Heart right ventricle (tissue), 16 donors: ENCODE results near the gene SCP2D1. TPM values are rescaled to one million over a fixed set of nuclear protein-coding genes. Genes with fewer than 3 reads are reported as not detected.
"Not testable (repeated sequence)": the region's sequence is repeated elsewhere in the genome, so short reads cannot be mapped to it uniquely, and the experiment has no call there.

Experiments
- ATAC-seq, 8 donors: fragments of 200-7000 bp; cut with Tn5 transposase; one replicate each; pipeline ENCODE4 v1.9.1; 2020; ENCODE audit warnings: mild to moderate bottlenecking in 8 of 8, moderate library complexity in 8 of 8, moderate number of reproducible peaks in 1 of 8
- DNase-seq, 2 donors: peaks; one replicate each; pipeline ENCODE4 v3.0.0-alpha.2; 2020
- H3K27ac ChIP-seq, 10 donors: fragments of 200-600 bp; sonication (generic) in 2 of 10; one replicate each; pipeline versions ENCODE4 v1.5.0 to v1.8.0; 2020 to 2022; ENCODE audit warnings: mild to moderate bottlenecking in 3 of 10
- H3K27me3 ChIP-seq, 7 donors: fragments of 200-600 bp; one replicate each; pipeline ENCODE4 v1.8.0; 2021 to 2022; ENCODE audit warnings: mild to moderate bottlenecking in 2 of 7
- H3K36me3 ChIP-seq, 9 donors: fragments of 200-600 bp; sonication (generic) in 1 of 9; one replicate each; pipeline versions ENCODE4 v1.5.0 to v1.8.0; 2020 to 2022; ENCODE audit warnings: mild to moderate bottlenecking in 2 of 9
- H3K4me1 ChIP-seq, 9 donors: fragments of 200-600 bp; sonication (generic) in 1 of 9; one replicate each; pipeline versions ENCODE4 v1.5.0 to v1.8.0; 2020 to 2022; ENCODE audit warnings: mild to moderate bottlenecking in 4 of 9
- H3K4me3 ChIP-seq, 10 donors: fragments of 200-600 bp; sonication (generic) in 2 of 10; one replicate each; pipeline versions ENCODE4 v1.5.0 to v1.8.0; 2020 to 2022; ENCODE audit warnings: mild to moderate bottlenecking in 7 of 10, moderate library complexity in 2 of 10
- H3K9me3 ChIP-seq, 11 donors: fragments of 200-600 bp in 10 of 11; sonication (generic) in 2 of 11; one replicate each; pipeline versions ENCODE4 v1.5.0 to v1.8.0; 2013 to 2022; ENCODE audit warnings: mild to moderate bottlenecking in 2 of 11, control low read depth in 1 of 11, moderate library complexity in 1 of 11
- CTCF ChIP-seq, 9 donors: fragments of 200-600 bp; sonication (generic) in 2 of 9; IDR thresholded peaks; one replicate each; pipeline versions ENCODE4 v1.5.0 to v1.8.0; 2021 to 2022; ENCODE audit warnings: antibody characterized with exemption in 9 of 9, mild to moderate bottlenecking in 5 of 9, moderate library complexity in 1 of 9
- WGBS, 2 donors: extraction: QIAGEN DNeasy Blood & Tissue Kit; methylation state at CpG; one replicate each; pipeline ENCODE4 v1.1.7; 2013; ENCODE audit warnings: inconsistent platforms in 1 of 2; 5-methylcytosine and 5-hydroxymethylcytosine counted together
- intact Hi-C, 10 donors: fragments of 100-400 bp; cut with DNase I; formaldehyde crosslinking; loops; one replicate each; pipeline versions ENCODE4 v1.11.1 to v1.14.2; 2022
- polyA plus RNA-seq, 2 donors: library from polyadenylated mRNA; stranded (reverse); fragments of 200-250 nt; gene quantifications; one replicate each; pipeline ENCODE4 v1.2.3, GENCODE V29; 2013
- total RNA-seq, 10 donors: library from RNA; stranded (reverse); fragmentation: NEBNext Ultra II Directional in 3 of 10; extraction: Animal tissue kit (Norgen Biotek cat#: 25700) in 3 of 10; gene quantifications; one replicate each; pipeline versions ENCODE4 v1.2.1 to v1.2.4, GENCODE V29; 2021 to 2023
- donor health status: Arrhythmogenic right ventricular cardiomyopathy.
- donor health status: ischemic (EF 13 %, LVEDD 7.1; RV severe dilation, severe dysfunction).
- donor health status: healthy with polysubstance abuse.
- donor health status: DM: no; HTN: yes; CAD: no.
- donor health status: DM: no; HTN: no; CAD: no.
- donor health status: ischemic (EF 25% LVEDD 6.9; RV normal size, moderate dysfunction).
- donor health status: ischemic (EF 25% LVEDD 5.7; RV mildly dilated, moderate dysfunction).
- donor health status: healthy.
- donor health status: DM: yes; HTN: yes; CAD: no.
- donor health status: Ischemic cardiomyopathy.
- donor health status: ischemic (EF 35%, LVEDD 5.7; RV mildly dilated, moderate dysfunction).
- donor health status: nonischemic (EF 11% LVEDD 7.7; RV severe dilation, severe dysfunction).
- donor health status: DM: yes; HTN: yes; CAD: no.
- donor health status: PGD.
- donor health status: ischemic (EF 29% LVEDD 5.4; RV normal size, mild dysfunction).
- donor health status: nonischemic (EF 23%, LVEDD 6.1; RV moderate dilation, normal function).

SCP2D1 gene
- total and polyA plus RNA-seq, 12 donors = 0.45 TPM; not detected in 11

DNA sequence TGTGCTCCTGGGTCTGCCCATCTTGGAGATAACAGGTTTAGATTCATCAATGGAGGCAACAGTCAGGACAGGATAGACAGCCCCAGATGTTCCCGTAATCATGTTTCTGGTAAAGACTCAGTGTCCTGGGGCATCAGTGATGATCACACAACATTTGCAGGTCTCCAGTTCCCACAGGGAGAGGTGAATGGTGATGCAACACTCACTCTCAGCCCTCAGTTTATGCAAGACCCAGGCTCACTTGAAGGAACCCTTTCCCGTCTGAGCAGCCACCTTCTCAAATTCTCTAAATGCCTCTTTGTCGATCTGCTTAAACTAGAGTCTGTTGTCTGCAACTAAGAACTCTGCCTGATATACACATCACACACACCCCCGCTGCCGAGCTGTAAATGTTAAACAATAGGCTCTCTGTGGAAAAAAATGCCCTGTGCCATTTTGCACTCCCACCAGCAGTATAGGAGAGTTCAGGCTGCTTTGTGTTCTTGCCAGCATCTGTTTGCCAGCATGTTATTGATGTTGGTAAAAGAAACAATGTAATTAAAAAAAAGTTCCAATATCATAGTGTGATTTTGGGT, 30.1 kb upstream of the SCP2D1 start:
- no peak for DNase-seq
- Histone ChIP-seq H3K9me3 (no peaks in the 10 kb centered on the region), H3K27ac (no peak overlapping the region), H3K27me3 (peaks cover 0 to 4% (median 0%) of the 10 kb centered on the region in 7 donors), H3K36me3 (no peaks in the 10 kb centered on the region), H3K4me1 (no peaks in the 10 kb centered on the region), H3K4me3 (no peak overlapping the region)
- no peak for TF ChIP-seq CTCF (IDR thresholded peaks at IDR 0.05)
- 59 to 61% methylated on average over 5 of the region's 5 CpGs for WGBS, 2 donors
- intact Hi-C loops = no loop called here
- ATAC-seq = no peak

- intact Hi-C loops, H3K4me1 ChIP-seq, H3K36me3 ChIP-seq, ATAC-seq, H3K27me3 ChIP-seq, DNase-seq, H3K4me3 ChIP-seq, H3K27ac ChIP-seq, H3K9me3 ChIP-seq: not testable (repeated sequence)
- WGBS, 2 donors = 74 to 81% methylated on average over 2 of the region's 2 CpGs
These were observed 26.5 kb upstream of the SCP2D1 start for GRCh38 chr20:18787046-18787445.

- ATAC-seq = no peak
These were observed 25.6 kb upstream of the SCP2D1 start for GRCh38 chr20:18788021-18788420.

DNA sequence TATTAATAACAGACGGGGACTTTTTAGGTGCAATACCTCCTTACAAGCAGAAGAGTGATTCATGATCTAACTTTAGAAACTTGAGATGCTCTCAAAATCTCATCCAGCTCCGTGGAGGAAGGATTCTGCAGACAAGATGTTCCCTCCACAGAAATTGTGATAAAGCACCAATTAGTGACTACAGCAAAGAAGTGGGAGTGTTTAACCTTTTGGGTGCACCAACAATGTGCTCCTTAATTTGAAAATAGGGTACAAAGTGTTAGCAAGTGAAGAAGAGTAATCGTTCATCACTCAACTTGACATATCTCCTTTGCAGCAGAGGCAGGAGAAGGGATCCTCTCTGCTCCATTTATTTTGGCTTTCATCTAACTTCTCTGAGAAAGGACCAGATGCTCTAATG, 22.8 kb upstream of the SCP2D1 start:
- Histone ChIP-seq H3K27ac (no peak overlapping the region), H3K4me1 (peaks cover 0 to 13% (median 9%) of the 10 kb centered on the region in 9 donors), H3K9me3 (no peaks in the 10 kb centered on the region), H3K36me3 (no peaks in the 10 kb centered on the region), H3K4me3 (no peak overlapping the region), H3K27me3 (peaks cover 0 to 4% (median 0%) of the 10 kb centered on the region in 7 donors)
- no peak for TF ChIP-seq CTCF (IDR thresholded peaks at IDR 0.05)
- whole genome bisulfite sequencing, 2 donors = 43 to 52% methylated on average over 3 of the region's 3 CpGs
- no peak for DNase-seq
- no peak for ATAC-seq
- intact Hi-C loops = loop anchor here in 2 of 10 donors (5.0 to 10.0 kb wide), 2 partner anchors 48 to 156 kb away; no protein-coding TSS in a partner anchor

More at GRCh38 chr20:18788021-18788420, 25.6 kb upstream of the SCP2D1 start:
- TF ChIP-seq CTCF (IDR thresholded peaks at IDR 0.05) = no peak
- DNase-seq = no peak
- intact Hi-C loops = no loop called here
- no peaks in the 10 kb centered on the region for H3K9me3 ChIP-seq
- no peaks in the 10 kb centered on the region for H3K4me1 ChIP-seq
- no peak overlapping the region for H3K4me3 ChIP-seq
- H3K36me3 ChIP-seq = no peaks in the 10 kb centered on the region
- no peak overlapping the region for H3K27ac ChIP-seq
- peaks cover 0 to 4% (median 0%) of the 10 kb centered on the region in 7 donors for H3K27me3 ChIP-seq
